ENCODE measurements around the gene PARP3. TPM values are rescaled to one million over a fixed set of nuclear protein-coding genes. Genes with fewer than 3 reads are reported as not detected.

Gene PARP3
- 12.4 and 13.6 TPM in 2 replicates for total RNA-seq

DNA sequence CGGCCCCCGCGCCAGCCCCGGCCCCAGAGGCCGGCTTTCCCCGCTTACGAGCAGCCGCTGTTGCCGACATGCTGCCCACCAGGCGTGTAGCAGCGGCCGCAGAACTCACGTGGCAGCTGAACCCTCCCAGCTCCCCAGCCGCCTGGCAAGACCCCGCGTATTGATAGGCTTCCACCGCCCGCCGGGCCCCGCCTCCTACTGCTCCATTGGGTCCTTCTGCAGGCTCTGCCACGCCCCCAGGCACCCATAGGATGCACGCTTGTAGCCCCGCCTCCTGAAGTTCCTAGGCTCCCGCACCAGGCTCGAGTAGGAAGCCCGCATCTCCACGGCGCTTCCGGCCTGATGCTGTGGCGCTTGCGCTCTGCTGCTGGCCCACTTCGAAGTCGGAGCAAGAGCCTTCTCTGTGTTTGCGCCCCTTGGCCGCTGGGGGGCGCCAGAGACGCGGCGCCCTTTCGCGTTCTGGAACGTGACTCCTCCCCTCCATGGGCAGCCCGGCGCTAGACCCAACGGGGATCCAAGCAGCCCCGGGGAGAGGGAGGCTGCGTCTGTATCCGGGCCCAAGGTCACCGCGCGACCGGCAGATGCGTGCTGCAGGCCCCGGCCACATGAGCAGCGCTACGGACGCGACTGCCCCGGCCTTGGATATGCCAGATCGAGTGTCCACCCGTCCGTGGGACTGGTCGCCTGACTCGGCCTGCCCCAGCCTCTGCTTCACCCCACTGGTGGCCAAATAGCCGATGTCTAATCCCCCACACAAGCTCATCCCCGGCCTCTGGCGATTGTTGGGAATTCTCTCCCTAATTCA, at the start of gene PARP3, which contains the start of gene RRP9:
Gene PARP3 (plus strand): TSS at position 566 of the 805 bp plus-strand sequence. CDS start 993 bp downstream, outside the sequence.
Gene RRP9 (minus strand): TSS at position 107 of the 805 bp plus-strand sequence. CDS start 37 bp downstream, at position 70.

DNA sequence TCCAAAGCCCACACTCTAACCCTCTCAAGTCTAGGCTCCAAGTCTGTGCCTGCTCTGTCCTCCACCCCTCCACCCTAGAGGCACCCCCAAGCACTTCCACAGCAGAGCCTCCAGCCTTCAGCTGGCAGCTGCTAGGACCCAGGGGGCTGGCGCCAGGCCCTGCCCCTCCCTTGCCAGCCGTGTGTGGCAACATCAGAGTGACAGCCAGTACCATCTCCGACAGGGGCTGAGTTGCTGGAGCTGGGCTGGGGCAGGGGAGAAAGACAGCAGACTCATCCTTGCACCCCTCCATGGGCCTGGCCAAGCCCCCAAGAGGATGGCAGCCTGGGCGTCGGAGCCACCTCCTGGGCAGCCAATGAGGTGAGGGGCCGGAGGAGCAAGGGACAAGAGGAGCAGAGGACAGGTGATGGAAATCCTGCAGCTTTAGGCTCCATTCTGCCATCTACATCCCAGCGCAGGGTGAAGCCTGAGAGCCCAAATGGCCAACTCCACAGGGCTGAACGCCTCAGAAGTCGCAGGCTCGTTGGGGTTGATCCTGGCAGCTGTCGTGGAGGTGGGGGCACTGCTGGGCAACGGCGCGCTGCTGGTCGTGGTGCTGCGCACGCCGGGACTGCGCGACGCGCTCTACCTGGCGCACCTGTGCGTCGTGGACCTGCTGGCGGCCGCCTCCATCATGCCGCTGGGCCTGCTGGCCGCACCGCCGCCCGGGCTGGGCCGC, 13.2 kb downstream of the PARP3 start, which contains the start of gene GPR62:
Gene GPR62 (plus strand): TSS at position 207 of the 718 bp plus-strand sequence. CDS start 272 bp downstream, at position 479.

DNA sequence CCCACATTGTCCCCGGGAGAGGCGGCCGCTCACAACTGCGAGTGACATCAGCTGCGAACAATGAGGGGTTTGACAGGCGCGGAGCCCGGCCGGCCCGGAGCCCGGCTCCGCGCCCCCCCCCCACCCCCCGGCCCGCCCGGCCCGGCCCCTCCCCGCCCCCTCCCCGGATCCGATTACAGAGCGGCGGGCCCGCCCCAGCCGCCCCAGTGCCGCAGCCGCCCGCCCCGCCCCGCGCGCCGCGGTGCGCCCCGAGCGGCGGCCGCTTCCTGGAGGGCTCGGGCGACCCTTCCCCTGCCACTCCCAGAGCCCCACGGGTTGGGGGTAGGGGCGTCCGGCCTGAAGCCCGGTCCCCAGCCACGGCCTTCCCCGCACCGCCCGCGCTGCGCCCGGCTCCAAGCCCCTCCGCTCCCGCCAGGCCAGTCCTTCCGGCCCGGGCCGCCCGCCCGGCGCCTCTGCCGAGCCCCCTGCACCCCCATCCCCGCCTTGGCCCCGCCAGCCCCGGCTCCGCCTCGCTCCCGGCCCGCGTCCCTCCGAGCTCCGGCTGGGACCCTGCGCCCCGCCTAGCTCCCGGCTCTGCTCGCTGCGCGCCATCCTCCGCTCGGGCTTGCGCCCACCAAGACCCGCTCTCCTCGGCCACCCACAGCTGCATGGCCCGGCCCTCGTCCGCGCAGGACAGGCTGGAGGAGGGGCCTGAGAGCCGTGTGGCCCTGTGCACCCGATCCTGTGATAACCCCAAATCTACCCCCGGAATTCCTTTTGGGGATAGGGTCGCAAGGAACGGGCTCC, 25.4 kb downstream of the PARP3 start, which contains the start of gene PCBP4:
Gene PCBP4 (minus strand): TSS at position 71 of the 786 bp plus-strand sequence. CDS start 6,214 bp downstream, outside the sequence.

DNA sequence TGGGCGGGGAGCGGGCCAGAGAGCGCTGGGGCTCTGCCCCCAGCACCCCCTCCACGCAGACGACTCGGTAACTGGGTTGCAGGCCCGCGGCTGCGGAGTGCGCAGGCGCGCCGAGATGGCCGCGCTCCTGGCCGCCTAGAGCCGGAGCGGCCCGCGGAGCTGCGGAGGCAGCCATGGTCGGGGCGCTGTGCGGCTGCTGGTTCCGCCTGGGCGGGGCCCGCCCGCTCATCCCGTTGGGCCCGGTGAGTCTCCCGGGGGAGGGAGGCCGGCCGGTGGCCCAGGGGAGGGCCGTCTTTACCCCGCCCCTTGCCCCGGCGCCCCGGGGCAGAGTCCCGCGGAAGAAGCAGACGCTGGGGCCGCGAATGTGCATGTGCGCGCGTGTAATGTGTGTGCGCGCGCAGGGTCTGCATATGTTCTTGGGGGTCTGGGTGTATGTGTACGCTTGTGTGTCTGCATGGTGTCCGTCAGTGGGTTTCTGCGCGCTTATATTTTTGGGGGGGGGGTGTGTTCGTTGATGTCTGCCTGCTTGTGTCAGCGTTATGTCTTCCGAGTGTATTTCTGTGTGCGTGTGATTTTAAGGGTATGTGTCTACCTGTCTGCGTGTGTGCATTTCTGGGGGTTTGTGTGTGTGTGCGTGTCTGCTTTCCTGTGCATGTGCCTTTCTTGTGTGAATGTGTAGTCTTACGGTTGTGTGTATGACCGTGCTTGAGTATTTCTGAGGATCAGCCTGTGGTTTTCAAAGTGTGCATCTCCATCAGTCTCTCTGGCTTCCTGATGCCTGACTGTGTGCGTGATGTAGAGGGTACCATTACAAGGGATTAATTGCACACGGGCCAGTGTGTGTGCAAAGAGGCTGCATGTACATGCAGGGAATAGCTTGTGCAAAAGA, 33.0 kb downstream of the PARP3 start, which contains the start of gene ABHD14A:
Gene ABHD14A (plus strand): TSS at position 102 of the 889 bp plus-strand sequence. CDS start 72 bp downstream, at position 174.

DNA sequence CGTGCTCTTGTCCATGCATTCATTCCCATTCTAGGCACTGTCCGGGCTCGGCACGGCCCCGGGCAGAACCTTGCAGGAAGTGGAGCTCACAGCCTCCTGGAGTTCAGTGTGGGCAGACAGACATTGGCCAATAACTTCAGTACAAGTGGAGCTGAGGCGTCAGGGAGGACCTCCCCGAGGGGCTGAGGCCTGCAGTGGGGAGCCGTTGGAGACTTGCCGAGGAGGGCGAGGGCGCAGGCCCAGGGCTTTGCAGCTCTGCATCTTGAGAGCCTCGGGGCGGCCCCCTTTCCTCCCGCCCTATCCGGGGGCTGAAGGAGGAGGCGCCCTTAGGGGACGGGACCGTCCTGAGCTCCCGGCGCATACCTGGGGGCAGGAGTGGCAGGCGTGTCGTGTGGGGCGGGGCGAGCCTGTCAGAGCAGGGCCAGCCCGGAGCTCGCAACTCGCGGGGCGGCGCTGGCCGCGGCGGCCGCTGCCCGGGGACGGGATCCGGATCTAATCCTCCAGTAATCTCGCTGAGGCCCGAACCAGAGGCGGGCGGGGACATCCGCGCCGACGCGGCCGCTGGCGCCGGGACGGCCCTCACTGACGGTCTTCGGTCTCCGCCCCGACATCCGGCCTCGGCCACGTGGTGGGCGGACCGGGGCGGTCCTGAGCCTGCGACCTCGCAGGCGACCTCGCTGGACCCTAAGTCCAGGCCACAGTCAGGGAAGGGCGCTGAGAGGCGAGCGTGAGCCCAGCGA, 40.8 kb downstream of the PARP3 start, which contains the start of gene ACY1:
Gene ACY1 (plus strand): TSS at position 698 of the 740 bp plus-strand sequence. CDS start 530 bp downstream, outside the sequence.

DNA sequence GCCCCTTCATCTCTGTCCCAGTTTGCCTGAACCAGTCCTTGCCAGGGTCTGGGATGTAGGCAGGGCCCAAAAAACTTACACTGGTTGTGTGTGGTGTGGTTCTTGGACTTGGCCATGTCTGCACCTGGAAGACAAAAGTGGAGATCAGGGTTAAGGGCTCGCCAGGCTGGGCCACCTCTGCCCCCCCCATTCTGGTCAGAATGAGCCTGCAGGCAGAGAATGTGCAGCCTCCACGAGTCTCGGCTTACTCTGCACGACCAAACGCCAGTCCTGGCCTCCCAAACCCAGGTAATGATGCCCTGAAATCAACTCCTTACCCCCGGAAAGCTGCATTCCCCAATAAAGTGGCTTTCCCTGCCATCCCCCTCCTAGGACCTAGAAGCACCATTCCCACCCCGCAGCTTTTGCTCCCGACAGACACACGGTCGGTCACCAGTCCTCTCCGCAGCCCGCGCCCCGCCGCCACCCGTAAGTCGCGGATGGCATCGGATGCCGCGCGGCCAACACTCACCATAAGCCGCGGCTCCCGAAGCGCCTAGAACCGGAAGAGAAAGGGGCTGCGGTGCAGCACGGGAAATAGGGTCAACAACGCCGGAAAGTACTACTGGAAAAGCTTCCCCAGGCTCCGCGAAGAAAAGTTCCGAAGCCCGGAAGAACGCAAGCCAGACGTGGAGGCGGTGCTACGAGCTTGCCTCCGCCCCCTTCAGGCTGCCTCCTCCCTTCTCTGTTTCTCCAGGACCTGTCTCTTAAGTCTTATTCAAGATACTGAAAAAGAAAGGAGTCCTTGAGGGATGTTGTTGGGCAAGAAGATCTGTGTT, 53.4 kb downstream of the PARP3 start, which contains the start of gene RPL29:
Gene RPL29 (minus strand): TSS at position 550 of the 818 bp plus-strand sequence. CDS start 434 bp downstream, at position 116.

Small RNA genes lying within 50 kb of the gene (small RNA-seq; reads per million reads assigned to genes)
- not detected for gene AC115284.1

Other genes starting within 250 kb of the PARP3 start
- gene GRM2, start 235.3 kb upstream of the PARP3 start, total RNA-seq = 0.10 TPM in 1 of 2 replicates, not detected in the other
- not detected in 2 replicates for gene IQCF6, start 163.1 kb upstream of the PARP3 start, total RNA-seq
- not detected in 2 replicates for gene IQCF2, start 80.7 kb upstream of the PARP3 start, total RNA-seq
- not detected in 2 replicates for gene IQCF5, start 66.8 kb upstream of the PARP3 start, total RNA-seq
- not detected in 2 replicates for gene IQCF1, start 39.0 kb upstream of the PARP3 start, total RNA-seq
- gene RRP9, start 459 bp upstream of the PARP3 start, total RNA-seq = 18.0 and 21.4 TPM in 2 replicates
- under 0.01 and 0.10 TPM in 2 replicates for gene GPR62, start 13.0 kb downstream of the PARP3 start, total RNA-seq
- gene PCBP4, start 25.1 kb downstream of the PARP3 start, total RNA-seq = 30.8 and 39.2 TPM in 2 replicates
- 17.0 and 27.1 TPM in 2 replicates for gene ABHD14B, start 31.7 kb downstream of the PARP3 start, total RNA-seq
- gene ABHD14A, start 32.7 kb downstream of the PARP3 start, total RNA-seq = 6.6 and 11.4 TPM in 2 replicates
- 14.5 and 20.9 TPM in 2 replicates for gene ACY1, start 41.2 kb downstream of the PARP3 start, total RNA-seq
- 1,244 and 1,265 TPM in 2 replicates for gene RPL29, start 53.5 kb downstream of the PARP3 start, total RNA-seq
- gene DUSP7, start 114.2 kb downstream of the PARP3 start, total RNA-seq = 17.1 and 21.2 TPM in 2 replicates
- gene POC1A, start 212.1 kb downstream of the PARP3 start, total RNA-seq = 3.9 and 6.4 TPM in 2 replicates

Measured in vein endothelial cell (primary cell).